ENCODE results near the gene DLX5. TPM values are rescaled to one million over a fixed set of nuclear protein-coding genes. Genes with fewer than 3 reads are reported as not detected.
A peak's percentile ranks its signal among the peaks of the same experiment; 100 is the strongest.

The DLX5 gene
- total RNA-seq, 1 donor: not detected

- no peak for DNase-seq (ENCODE audit: low read depth in 2 of 3, low spot score in 2 of 3)
These were observed 18.4 kb downstream of the DLX5 start for GRCh38 chr7:97006055-97006815.

DNA sequence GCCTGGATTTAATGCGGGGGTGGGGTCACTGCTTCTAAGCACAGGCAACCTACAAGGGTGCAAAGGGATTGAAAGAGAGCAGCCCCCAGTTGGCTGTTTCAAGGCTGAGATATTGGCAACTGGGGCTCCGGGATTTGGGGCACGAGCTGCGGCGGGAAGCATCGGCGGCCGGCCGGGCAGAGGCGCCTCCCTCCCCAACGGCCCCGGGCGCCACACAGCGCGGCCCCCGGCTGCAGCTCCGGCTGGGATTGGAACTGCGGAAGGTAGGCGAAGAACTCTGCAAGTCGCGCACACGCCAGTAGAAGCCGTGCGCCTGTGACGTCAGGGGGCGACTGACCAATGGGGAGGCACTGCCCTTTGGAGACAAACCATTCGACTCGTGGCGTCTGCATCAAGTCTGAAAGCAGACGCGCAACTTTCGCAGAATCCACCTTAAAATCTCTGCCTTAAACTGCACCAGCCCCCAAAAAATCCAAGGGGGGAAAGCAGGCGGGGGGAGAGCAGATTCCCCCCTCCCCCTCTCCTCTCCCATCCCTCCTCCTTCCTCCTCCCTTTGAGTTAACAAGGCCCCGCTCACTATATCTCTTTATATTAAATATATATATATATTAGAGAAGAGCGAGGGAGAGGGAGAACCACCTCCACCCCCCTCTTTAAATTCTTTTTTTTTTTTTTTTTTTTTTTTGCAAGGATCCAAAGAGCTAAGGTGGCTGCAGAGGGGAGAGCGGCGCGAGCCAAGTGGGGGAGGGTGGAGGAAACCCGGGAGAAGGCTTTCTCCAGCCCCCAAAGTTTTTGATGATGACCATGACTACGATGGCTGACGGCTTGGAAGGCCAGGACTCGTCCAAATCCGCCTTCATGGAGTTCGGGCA lies 19.2 kb downstream of the DLX5 start, which contains the start of gene DLX6:
TSS of gene DLX6 (plus strand) at position 371 of the 872 bp plus-strand sequence. CDS start at position 796, 425 bp downstream.
- no peak for DNase-seq (ENCODE audit: low read depth in 2 of 3, low spot score in 2 of 3)

DNA sequence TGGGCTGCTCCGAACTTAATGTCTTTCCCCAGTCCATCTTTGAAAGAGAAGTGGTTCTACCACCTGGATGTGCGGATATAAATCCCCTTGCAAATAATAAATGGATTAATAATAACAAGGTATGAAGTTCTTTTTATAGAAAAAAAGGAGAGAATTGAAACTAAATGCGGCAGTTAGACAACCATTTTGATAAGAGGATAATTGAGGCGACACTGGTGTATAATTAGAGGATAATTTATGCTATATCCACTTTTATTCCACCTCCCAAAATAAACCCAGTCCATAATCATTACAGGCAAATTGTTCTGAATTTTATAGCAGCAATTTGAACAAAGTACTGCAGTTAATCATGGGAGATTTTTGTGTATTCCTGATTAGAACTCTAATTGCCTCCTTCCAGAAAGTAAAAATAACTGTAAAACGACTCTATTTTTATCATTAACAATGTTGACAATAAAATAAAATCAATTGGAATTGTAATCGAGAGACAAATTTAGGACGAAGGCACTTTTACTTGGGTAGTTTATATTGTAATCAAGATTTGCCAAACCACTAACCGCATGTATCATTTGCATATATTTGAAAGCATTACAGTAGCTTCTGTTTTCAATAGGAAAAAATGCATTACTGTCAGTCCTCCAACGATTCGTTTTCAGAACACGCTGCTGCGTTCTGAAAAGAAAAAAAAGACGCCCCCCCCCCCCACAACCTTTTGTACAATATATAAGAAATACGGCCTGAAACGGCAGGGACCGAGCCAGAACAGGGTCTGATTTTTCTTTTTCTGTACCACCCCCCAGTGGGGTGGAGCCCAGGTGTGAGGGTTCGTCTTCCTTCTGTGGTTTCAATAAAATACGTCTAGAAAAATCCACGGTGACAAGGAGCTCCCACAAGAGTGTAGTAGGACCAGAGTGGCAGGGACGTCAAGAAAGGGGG lies 20.1 kb downstream of the DLX5 start:
- DNase-seq (ENCODE audit: low read depth in 2 of 3, low spot score in 2 of 3): no peak

DNA sequence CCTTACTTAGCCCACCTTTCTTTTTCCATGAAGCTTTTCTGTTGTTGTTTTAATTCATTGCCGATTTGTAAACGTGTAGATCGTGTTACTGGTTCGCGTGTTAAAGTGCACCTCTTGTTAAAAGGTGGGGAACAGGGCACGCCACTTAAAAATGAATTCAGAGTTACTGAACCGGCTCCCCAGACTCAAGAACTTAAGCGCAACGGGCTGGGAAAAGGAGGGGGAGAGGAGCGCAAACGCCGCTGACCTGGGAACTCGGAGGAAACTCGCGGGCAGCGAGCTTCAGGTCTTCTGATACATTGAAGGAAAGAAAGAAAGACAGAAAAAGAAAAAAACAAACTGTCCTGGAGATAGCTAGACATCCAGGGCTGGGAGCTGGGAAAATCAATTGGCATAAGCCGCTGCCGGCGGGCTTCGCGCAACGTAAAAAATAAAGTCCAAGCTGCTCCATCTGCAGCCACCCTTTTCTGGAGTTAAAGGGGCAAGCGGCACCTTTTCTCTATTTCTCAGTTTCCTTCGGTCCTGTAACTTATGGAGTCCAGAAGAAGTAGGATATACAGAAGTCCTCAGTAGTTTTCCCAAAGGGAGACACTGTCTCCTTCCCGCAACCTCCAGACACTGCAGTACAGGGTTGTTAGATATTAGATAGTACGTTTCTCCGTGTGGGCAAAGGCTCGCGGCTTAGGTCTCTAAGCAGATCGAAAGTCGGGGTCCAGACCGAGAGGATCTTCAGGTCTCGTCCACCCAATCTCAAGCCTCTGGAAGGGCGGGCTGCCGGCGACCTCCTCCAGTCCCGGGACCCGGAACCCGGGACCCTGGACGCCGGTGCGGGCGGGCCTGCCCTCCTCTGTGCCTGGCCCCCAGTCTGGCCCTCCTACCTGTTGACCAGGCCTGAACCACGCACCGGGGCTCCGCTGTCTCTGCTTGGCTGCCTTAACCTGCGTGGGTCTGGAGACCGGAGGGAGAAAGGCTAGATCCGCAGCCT lies 21.1 kb downstream of the DLX5 start:
- peak in 1 of 3 donors; percentile 20 for DNase-seq (ENCODE audit: low read depth in 2 of 3, low spot score in 2 of 3)

DNA sequence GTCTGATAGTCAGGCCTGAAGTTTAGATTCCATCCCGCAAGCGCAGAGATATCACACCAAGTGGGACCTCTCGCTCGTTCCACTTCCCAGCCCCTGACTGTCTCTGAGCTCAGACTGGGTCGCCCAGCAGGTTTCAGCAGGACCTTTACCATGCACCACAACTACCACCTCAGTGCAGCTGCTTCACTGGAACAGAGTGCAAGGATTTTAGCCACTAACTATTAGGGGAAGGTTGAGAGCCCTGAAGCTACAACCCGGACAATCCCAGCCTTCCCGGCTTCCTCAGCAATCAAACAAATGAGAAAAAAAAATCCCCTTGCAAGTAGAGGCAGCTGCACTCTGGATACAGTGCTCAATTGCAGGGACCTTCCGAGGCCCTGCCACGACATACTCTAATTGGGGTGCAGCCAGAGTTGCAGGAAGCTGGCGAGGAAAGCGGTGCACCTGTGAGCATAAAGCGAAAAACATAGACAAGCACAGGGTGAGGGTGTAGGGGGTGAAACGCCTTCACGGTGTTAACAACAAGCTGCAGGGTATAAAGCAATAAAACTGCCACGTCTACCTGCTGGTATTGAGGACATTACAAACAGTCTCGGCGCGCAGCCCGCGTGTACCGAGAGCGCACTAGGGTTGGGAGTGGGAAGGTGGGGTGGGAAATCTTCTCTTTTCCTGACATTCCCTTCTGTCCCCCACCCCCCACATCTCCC lies 21.9 kb downstream of the DLX5 start:
- peak in 1 of 3 donors; percentile 6 for DNase-seq (ENCODE audit: low read depth in 2 of 3, low spot score in 2 of 3)

DNA sequence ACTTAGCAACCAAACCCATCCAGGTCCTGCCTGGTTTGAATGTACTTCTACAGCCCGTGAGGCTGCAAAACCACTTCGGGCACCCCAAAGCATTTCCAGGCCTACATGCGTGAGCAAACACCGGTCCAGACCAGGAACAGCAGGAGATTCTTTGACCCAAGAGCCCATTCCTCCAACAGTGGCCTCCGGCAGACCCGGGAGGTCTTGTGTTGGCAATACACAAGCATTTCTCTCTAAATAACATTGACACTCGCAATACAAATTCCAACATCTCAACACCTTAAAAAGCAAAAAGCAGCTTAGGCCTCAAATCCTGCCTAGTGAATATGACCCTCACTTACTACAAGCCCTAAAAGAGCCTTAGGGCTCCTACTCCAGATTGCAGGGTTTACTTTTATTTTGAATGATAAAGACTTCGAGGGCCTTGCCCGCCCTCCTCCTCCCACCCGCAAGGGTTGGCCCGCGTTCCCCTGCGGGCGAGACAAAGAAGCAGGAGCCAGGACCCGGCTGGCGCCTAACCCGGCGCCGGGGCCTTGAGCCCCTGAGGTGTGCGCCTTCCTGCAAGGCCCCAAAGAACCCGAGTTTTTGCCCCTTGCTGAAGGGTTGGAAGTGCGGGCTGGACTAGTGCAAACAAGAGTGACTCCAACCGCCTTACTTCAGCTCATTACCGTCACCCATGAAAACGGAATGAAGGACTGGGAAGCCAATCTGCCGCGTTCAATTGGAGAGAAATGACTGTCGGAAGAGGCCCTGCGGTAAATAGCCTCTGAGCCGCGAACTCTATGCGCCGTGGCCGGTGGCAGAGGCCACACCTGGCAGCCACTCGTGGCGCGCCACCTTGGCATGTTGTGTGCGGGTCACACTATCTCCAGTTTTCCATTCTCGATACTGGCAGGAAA lies 22.7 kb downstream of the DLX5 start:
- peak in 1 of 3 donors; percentile 3 for DNase-seq (ENCODE audit: low read depth in 2 of 3, low spot score in 2 of 3)

DNA sequence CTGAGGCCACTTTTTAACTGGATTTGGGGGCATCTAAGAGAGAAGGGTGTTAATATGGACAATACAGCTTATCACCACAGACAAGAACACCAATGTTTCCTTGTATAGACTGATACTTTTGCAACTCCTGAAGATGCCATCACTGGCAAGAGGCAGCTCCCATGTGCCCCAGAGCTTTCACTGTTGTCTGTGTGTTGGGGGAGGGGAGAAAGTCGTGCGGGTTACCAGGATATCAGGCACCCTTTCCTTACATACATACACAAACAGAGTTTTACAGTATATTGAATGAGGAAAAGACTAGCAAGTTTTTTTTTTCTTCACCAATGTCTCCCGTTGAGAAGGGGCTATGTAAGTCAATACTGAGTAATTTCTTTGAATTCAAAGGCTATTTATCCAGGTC lies 23.4 kb downstream of the DLX5 start:
- DNase-seq (ENCODE audit: low read depth in 2 of 3, low spot score in 2 of 3): peak in 1 of 3 donors; percentile 3

DNA sequence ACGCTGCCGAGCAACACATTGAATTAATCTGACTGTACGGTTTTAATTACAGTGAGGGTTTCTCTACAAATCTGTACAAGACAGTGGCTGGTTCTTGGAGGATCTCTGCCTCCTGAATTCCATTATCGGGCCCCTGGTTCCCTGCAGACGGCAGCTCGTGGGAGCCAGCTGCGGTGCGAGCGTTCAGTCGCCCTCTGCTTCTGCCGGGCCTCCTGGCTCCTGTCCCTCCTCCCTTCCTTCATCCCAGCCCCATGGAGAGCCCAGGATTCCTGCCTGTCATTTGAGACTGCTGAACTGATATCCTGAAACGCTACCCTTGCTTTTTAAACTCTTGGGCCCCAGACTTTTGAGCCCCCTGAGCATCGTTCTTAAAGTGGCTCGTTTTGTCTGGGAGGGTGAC lies 25.9 kb downstream of the DLX5 start:
- DNase-seq (ENCODE audit: low read depth in 2 of 3, low spot score in 2 of 3): peak in 1 of 3 donors; percentile 4

DNA sequence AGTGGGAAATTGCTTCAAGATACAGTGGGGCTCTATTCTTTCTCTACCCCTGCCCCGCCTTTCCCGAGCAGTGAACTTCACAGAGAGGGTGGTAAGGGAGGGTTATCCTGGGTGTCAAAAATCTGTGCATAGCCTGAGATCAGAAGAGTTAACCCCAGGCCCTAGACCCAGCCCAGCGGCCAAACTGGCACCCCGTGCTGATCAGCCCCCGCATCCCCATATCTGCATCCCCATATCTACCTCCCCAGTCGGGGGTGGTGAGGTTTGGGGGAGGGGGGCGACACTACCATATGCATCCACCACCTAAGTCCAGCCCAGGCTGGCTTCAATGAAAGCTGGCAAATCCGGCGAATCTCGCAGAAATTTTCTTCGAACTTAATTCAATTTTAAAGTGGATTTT lies 26.3 kb downstream of the DLX5 start:
- DNase-seq (ENCODE audit: low read depth in 2 of 3, low spot score in 2 of 3): peak in 1 of 3 donors; percentile 3

GRCh38 chr7:96997512-96998032 lies 27.1 kb downstream of the DLX5 start:
- DNase-seq (ENCODE audit: low read depth in 2 of 3, low spot score in 2 of 3): peak in 1 of 3 donors; percentile 8

GRCh38 chr7:96996958-96997511 lies 27.6 kb downstream of the DLX5 start:
- DNase-seq (ENCODE audit: low read depth in 2 of 3, low spot score in 2 of 3): peak in 1 of 3 donors; percentile 3

GRCh38 chr7:96996111-96996957 lies 28.3 kb downstream of the DLX5 start:
- DNase-seq (ENCODE audit: low read depth in 2 of 3, low spot score in 2 of 3): peak in 1 of 3 donors; percentile 19

GRCh38 chr7:96995406-96996110 lies 29.1 kb downstream of the DLX5 start:
- no peak for DNase-seq (ENCODE audit: low read depth in 2 of 3, low spot score in 2 of 3)

DNA sequence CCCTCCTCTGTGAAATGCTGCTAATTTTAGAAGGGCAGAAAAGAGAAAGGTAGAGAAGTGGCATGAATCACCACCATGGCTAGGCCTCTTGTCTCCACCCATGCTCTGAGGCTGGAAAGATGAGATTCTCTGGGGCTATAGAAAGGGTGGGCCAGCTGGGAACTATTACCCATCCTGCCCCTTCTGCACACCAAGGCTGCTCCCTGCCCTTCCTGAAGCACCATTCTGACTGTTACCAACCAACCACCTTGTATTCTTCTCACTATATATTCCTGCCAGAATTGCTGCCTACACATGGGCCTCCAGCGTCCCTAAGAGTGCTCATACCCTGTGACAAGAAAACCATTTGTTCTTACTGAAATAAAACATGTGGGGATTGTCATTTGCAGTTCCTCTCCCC lies 30.7 kb downstream of the DLX5 start:
- no peak for DNase-seq (ENCODE audit: low read depth in 2 of 3, low spot score in 2 of 3)

- DNase-seq (ENCODE audit: low read depth in 2 of 3, low spot score in 2 of 3): no peak
These were observed 31.4 kb downstream of the DLX5 start for GRCh38 chr7:96993094-96993865.
